GM18858 (cell line): ENCODE data around the gene TBC1D8.

Experiments
- ATAC-seq: cut with Tn5 transposase; IDR thresholded peaks from one replicate; pipeline ENCODE4 v1.9.1; 2021; ENCODE audit not compliant: unreplicated experiment

Gene TBC1D8

DNA sequence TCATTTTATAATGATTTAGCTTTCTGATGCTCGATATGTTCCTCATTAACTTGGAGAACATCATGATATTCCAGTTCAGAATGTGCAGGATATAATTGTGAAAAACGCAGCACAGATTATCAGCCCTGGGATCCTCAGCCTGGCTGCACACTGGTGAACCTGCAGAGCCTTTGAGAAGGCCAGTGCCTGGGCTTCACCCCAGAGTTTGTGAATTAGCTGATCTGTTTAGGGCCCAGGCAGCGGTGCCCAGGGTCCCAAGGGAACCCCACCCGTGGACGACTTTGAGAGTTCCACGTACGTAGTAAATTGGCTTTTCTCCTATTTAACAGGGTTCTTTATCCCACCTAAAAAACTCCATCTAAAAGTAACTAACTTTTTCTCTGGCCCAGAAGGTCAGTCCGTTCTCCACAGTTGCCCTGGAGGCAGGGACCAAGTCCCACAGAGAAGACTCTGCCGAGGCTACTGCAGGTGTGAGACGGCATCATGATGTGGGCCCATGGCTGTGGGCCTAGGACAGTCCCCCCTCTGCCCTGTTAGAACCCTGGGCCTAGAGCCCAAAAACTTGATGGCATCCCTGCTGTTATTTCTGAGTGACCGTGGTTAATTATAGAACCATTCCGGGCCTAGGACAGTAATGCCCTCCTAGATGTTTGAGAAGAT lies 188.7 kb downstream of the TBC1D8 start:
- ATAC-seq: no peak

DNA sequence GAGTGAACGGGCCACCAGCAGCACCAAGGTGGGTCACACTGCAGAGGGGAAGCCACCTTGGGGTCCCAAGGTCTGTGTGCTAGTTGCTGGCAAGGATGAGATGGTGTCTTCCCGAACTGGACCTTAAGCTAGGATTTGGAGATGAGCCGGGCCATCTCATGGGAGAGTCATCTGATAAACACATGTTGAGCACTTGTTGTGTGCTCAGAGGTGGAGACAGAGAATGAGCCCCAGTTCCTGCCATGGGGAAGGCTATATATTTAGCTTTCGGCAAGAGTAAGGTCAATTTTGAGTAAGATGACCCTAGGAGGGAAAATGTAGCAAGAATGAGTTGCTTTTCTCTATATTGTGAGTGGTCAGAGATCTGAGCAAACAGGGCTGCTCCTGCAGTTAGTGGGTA lies 190.5 kb downstream of the TBC1D8 start:
- no peak for ATAC-seq

DNA sequence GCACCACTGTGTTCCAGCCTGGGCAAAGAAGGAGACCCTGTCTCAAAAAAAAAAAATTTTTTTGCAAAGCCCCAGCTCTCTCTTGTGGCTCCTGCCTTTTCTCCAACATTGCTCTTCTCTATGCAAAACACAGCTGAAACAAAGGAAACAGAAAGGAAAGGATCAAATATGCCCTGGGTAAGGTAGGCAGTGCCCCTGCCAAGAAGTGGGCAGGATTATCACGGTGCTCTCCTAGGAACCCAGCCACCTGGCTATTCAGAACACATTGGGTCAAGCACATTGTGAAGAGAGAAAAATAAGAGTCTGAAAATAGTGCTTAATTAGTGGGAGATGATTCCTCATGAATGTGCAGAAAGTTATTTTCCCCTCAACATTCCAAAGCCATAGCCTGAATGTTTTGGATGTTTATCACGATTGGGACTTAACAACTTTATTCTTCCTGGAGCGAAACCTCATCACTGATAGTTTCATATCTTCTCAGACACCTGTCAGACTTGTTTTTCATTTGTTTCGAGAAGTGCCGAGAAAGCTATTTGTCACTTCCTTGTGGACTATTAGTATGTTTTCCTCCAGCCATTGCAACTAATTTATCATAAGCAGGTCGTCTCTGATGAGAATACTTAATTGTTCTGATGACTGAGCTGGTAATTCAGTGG lies 191.8 kb downstream of the TBC1D8 start:
- ATAC-seq: no peak

DNA sequence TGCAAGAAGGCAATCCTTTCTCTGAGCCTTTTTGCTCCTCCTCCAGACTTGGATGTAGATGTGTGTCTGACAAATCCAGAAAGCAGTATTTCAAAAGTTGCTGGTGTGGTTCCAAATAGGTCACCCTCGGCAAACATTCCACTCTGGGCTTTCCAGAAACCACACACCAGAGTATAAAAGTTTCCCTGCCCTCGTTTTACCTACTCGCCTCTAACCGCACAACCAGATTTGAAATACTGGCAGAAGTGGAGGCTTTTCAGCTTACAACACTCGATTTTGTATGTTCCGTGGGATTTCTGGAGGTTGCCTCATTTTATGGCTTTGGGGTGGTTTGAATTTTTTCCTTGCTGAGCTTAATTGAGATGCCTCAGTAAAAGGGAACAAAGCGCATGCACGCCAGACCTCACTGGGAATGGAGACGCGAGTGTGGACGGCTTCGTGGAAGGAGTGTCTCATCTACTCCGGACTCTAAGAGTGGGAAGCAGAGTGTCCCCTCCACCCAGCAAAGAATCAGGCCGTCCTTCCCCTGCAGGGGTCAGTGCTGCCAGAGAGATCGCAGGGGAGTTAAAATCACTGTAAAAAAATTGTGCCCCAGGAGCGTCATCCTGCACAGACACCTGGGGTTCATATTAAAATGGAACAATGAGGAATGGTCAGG lies 193.1 kb downstream of the TBC1D8 start:
- ATAC-seq: no peak
